HPDE6-E6E7 (cell line): ENCODE results near the gene BLID.
A peak's percentile ranks its signal among the peaks of the same experiment; 100 is the strongest.

ENCODE experiments used
- DNase-seq: peaks from one replicate; pipeline ENCODE4 v3.0.0; 2011; ENCODE audit warnings: missing footprints; ENCODE audit errors: extremely low spot score

BLID gene

DNA sequence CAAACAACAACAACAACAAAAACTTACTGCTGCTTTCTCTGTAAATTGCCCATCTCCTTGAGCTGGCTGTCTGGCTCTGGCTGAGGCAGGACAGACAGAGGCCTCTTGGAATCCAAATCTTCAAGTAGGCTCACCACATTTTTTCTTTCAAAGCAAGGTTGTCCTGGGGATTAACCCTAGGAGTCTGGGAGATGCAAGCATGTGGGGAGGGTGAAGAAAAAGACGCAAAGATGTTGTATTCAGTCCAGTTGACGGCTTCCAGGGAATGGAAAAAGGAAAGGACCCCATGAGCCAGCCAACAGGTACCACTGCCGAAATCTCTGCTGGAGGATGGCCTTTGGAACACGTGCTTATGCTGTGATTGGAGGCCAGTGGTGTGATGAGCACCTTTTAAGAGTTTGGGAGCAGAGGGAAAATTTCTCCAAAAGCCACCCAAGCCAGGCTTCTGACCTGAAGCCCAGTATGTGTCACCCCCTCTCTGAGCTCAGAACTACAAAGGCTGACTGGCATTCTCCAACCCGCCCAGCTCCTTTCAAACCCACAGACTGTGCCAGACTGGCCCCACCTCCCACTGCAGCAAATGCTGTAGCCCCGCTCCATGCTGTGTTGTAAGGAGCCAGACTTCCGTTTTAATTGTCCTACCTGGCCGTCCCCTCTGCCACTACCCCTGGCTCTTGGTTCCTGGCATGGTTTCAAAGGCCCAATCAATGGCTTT lies 10.8 kb downstream of the BLID start:
- DNase-seq = no peak

GRCh38 chr11:122104341-122104740 lies 11.7 kb downstream of the BLID start:
- DNase-seq = no peak

GRCh38 chr11:122103726-122104125 lies 12.3 kb downstream of the BLID start:
- no peak for DNase-seq

GRCh38 chr11:122103321-122103720 lies 12.7 kb downstream of the BLID start:
- no peak for DNase-seq

- no peak for DNase-seq
These were observed 13.6 kb downstream of the BLID start for GRCh38 chr11:122102426-122102825.

DNA sequence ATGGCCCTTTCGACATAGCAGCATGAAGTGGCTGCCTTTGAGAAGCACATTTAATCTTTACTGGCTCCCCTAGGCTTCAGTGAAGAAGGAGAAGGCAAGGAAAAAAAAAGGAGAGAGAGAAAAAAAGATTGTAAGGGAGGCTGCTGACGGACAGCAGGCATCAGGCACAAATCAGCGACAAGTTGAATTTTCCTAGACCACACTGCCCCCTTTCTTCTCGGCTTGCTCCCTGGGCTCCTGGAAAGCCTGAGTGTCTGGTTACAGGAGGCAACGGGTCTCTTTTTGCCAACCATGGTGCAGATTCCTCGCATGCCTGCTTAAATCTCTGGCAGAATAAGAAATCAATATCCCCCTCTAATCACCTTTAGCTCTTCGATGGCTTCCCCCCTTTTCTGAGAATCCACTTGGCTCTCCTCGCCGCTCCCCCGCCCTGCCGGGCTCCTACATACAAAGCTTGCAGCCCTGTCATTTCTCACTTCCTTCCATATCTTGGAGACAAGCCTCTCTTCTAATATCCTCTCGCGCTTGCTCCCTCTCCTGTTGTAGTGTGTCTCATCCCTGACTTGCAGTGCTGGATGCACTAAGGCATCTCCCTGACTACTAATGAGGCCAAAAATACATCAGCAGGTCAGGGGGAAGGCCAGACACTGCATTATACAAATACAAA lies 14.3 kb downstream of the BLID start:
- DNase-seq = peak; percentile 42

- DNase-seq = no peak
These were observed 15.3 kb downstream of the BLID start for GRCh38 chr11:122100756-122101080.

GRCh38 chr11:122100037-122100755 lies 15.8 kb downstream of the BLID start:
- no peak for DNase-seq

GRCh38 chr11:122099374-122100036 lies 16.5 kb downstream of the BLID start:
- no peak for DNase-seq

- no peak for DNase-seq
These were observed 17.6 kb downstream of the BLID start for GRCh38 chr11:122098261-122098980.

GRCh38 chr11:122097419-122098001 lies 18.5 kb downstream of the BLID start:
- DNase-seq = no peak

- no peak for DNase-seq
These were observed 19.5 kb downstream of the BLID start for GRCh38 chr11:122096272-122097112.

DNA sequence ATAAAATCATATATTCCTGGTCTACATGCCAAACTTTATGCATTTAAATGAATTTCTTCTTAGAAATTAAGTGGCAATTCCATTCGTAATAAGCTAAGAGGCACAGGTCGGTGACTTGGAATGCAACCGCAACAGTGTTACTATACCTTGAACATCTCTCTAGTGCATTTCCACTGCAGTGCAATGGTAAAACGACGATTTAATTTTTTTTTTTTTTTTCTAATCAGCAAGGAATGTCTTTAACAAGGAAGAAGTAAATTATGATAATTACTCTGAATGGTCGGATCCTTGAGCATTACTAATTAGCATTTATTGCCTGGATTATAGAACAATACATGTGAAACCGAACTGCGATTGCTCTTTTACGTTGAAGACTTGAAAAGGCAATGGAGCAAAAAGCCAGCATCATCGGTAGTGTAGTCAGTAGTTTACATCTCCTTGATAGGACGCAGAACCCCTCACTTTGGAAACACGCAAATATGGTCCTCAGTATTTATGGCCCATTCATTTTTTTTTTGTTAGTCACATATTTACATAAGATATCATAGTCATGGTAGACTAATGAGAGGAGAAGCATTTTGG lies 20.2 kb downstream of the BLID start:
- no peak for DNase-seq

DNA sequence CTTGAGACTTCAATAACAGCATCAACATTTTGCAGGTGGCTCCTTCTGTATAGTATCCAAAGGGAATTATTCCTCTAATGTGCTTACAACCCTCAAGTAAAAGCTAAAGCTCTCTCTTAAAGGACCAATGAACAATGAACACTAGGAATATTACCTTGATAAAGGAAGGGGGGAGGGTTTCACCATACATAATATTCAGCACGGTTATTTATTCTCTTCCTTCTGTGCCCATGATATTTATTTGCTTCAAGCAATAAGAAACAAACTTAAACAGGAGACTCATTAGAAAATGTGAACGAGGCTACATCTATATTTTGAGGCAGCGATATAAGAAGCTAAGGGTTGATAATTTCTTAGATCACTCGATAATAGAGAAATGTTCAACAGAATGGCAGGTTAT lies 21.2 kb downstream of the BLID start:
- no peak for DNase-seq

DNA sequence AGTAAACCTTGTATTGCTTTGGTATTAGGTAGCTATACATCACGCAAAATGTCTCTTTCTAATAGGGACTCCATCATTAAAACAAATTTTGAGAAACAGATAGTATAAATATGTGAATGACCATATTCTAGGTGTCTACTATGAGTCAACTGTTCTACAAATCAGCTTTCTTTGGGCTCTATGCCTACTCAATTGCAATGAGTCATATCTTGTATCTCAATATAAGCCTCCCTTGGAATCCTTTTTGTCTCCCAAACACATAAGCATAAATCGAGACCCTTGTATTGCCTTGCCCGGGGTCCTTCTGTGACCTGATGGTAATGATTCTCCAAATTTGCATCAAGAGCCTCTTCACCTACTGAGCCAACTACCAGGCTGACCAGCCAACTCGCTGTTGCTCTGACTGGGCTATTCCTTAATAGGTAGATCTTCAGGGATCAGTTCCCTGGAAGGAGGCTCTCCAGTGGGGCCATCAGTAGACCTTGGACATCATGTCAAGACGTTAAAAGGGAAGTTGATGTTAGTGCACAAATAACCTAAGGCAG lies 22.2 kb downstream of the BLID start:
- DNase-seq = no peak

- DNase-seq = no peak
These were observed 24.2 kb downstream of the BLID start for GRCh38 chr11:122091835-122092234.

- DNase-seq = no peak
These were observed 26.9 kb downstream of the BLID start for GRCh38 chr11:122089111-122089510.

DNA sequence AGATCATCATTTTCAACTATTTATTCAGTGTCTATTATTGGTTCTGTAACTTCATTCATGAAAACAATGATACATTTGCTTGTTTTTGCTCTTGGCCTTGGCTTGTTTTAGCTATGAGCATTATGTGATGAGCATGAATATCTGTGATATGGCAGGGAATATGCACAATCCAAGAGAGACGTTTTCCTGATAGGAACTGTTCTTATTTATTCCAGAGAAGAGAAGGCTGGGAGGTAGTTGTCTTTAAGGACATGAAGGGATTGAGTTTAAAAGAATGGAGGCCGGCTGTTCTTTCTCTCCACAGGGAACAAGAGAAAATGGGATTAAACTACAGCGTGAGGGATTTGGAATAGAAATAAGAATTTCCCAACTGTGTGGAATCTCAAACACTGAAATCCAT lies 30.3 kb downstream of the BLID start:
- DNase-seq = no peak

- no peak for DNase-seq
These were observed 30.8 kb downstream of the BLID start for GRCh38 chr11:122085264-122085663.

DNA sequence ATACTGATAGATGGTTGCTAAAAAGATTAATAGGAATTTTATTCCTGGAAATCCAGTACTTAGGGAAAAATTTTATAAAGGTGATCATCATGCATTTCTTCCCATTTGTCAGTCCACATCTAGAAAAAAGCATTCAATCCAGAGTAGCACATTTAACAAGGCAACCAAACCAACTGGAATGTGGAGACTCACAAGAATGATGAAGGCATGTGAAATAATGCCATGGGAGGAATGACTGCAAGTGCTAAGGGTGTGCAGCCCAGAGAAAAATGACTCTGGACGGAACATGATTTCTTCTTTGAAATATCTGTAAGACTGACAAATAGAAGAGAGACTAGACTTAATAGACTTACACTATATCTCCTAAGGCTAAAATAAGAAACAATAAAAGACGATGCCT lies 33.8 kb downstream of the BLID start:
- DNase-seq = no peak
